H1 (cell line): ENCODE measurements around the gene GCC1. TPM values are rescaled to one million over a fixed set of nuclear protein-coding genes. Genes with fewer than 3 reads are reported as not detected.

ENCODE experiments used
- CTCF ChIA-PET: fragments of 300-600 bp; sonication (Branson Sonifier 250); formaldehyde crosslinking; loops from one replicate; lab custom pipeline; 2021; ENCODE audit not compliant: partially characterized antibody; lab: Charles Lee
- POLR2A ChIA-PET: fragments of 300-600 bp; sonication (Branson Sonifier 250); formaldehyde crosslinking; loops from one replicate; lab custom pipeline; 2021; ENCODE audit warnings: inconsistent platforms; ENCODE audit not compliant: partially characterized antibody; lab: Charles Lee
- DNase-seq, 2 experiments: peaks; one replicate each; pipeline versions ENCODE4 v3.0.0 to v3.0.0-alpha.2; 2010 to 2022; ENCODE audit warnings: low spot score in 2 of 2, low read depth in 1 of 2, mixed read lengths in 1 of 2
- FAIRE-seq: peaks from 2 replicates; lab custom pipeline; 2011; peaks lifted over from hg19 to GRCh38; lab: Jason Lieb, UNC
- H2AFZ ChIP-seq: 2 replicates; pipeline ENCODE4 v1.8.1; 2012; ENCODE audit warnings: low read length, inconsistent platforms
- H2AK5ac ChIP-seq: 2 replicates; pipeline ENCODE4 v1.6.1; 2013; ENCODE audit warnings: low read depth, low read length
- H2BK120ac ChIP-seq: replicated peaks from 2 replicates; pipeline ENCODE3; 2013; ENCODE audit warnings: low read depth, low read length, inconsistent platforms
- H2BK12ac ChIP-seq: 2 replicates; pipeline ENCODE4 v1.6.1; 2013; ENCODE audit warnings: low read depth, low read length
- H2BK15ac ChIP-seq: 2 replicates; pipeline ENCODE4 v1.6.1; 2013; ENCODE audit warnings: low read length
- H2BK20ac ChIP-seq: 2 replicates; pipeline ENCODE4 v1.6.1; 2013; ENCODE audit warnings: low read length
- H2BK5ac ChIP-seq: 2 replicates; pipeline ENCODE4 v1.6.1; 2013; ENCODE audit warnings: low read depth, low read length
- H3K14ac ChIP-seq: 2 replicates; pipeline ENCODE4 v1.6.1; 2013; ENCODE audit warnings: inconsistent platforms; ENCODE audit not compliant: insufficient read length
- H3K18ac ChIP-seq: 2 replicates; pipeline ENCODE4 v1.6.1; 2013; ENCODE audit warnings: low read length; ENCODE audit errors: extremely low read depth
- H3K23ac ChIP-seq: 2 replicates; pipeline ENCODE4 v1.6.1; 2013; ENCODE audit warnings: inconsistent platforms; ENCODE audit not compliant: insufficient read length
- H3K23me2 ChIP-seq: 2 replicates; pipeline ENCODE4 v1.6.1; 2013; ENCODE audit warnings: low read depth, low read length
- H3K27ac ChIP-seq: 2 replicates; pipeline ENCODE4 v1.6.1; 2011; ENCODE audit warnings: low read depth, low read length, inconsistent platforms
- H3K27me3 ChIP-seq, 4 experiments: replicated peaks in 1 of 4; 1 replicate in 1 of 4; 2 replicates in 3 of 4; pipeline versions ENCODE4 v1.6.1 to v1.8.1; 2011 to 2013; ENCODE audit warnings: low read length in 3 of 4, mild to moderate bottlenecking in 3 of 4, inconsistent platforms in 2 of 4, mixed read lengths in 2 of 4, moderate library complexity in 1 of 4; ENCODE audit not compliant: control insufficient read depth in 3 of 4, insufficient read depth in 3 of 4; ENCODE audit errors: extremely low read depth in 1 of 4
- H3K36me3 ChIP-seq, 4 experiments: 2 replicates each; pipeline versions ENCODE4 v1.6.1 to v1.8.1; 2011 to 2013; ENCODE audit warnings: mild to moderate bottlenecking in 4 of 4, low read length in 3 of 4, moderate library complexity in 2 of 4, control low read depth in 1 of 4, inconsistent platforms in 1 of 4; ENCODE audit not compliant: insufficient read depth in 4 of 4, control insufficient read depth in 2 of 4
- H3K4ac ChIP-seq: replicated peaks from 2 replicates; pipeline ENCODE3; 2013; ENCODE audit warnings: low read length, low read depth, mixed read lengths, inconsistent platforms; ENCODE audit not compliant: insufficient read length
- H3K4me1 ChIP-seq, 4 experiments: replicated peaks in 1 of 4; 1 replicate in 1 of 4; 2 replicates in 3 of 4; pipeline versions ENCODE4 v1.6.1 to v1.8.1; 2011 to 2013; ENCODE audit warnings: low read length in 3 of 4, inconsistent platforms in 2 of 4, mixed read lengths in 1 of 4; ENCODE audit not compliant: insufficient read depth in 4 of 4, control insufficient read depth in 3 of 4
- H3K4me2 ChIP-seq, 2 experiments: 2 replicates each; pipeline versions ENCODE4 v1.6.1 to v1.8.1; 2011 to 2013; ENCODE audit warnings: low read depth in 2 of 2, low read length in 2 of 2, control low read depth in 1 of 2, inconsistent platforms in 1 of 2, mild to moderate bottlenecking in 1 of 2; ENCODE audit not compliant: insufficient read depth in 1 of 2
- H3K4me3 ChIP-seq, 4 experiments: fragments of 200-600, 300-600 bp in 1 of 4; sonication (generic), shearing (Covaris generic), sonication (Bioruptor Twin) in 1 of 4; 2 replicates each; pipeline versions ENCODE4 v1.5.1 to v1.8.1; 2011 to 2016; ENCODE audit warnings: low read length in 4 of 4, low read depth in 3 of 4, control low read depth in 2 of 4, inconsistent platforms in 2 of 4, mild to moderate bottlenecking in 2 of 4, mixed read lengths in 1 of 4, moderate library complexity in 1 of 4; ENCODE audit not compliant: insufficient read depth in 2 of 4; ENCODE audit errors: extremely low read depth in 1 of 4
- H3K56ac ChIP-seq: replicated peaks from 2 replicates; pipeline ENCODE3; 2013; ENCODE audit warnings: low read depth, mild to moderate bottlenecking, mixed read lengths, low read length, inconsistent platforms; ENCODE audit not compliant: insufficient read length
- H3K79me1 ChIP-seq: 2 replicates; pipeline ENCODE4 v1.6.1; 2013; ENCODE audit warnings: low read depth, low read length, control low read depth
- H3K79me2 ChIP-seq, 2 experiments: 2 replicates each; pipeline versions ENCODE4 v1.6.1 to v1.8.1; 2012 to 2013; ENCODE audit warnings: low read length in 2 of 2, mild to moderate bottlenecking in 2 of 2, inconsistent platforms in 1 of 2; ENCODE audit not compliant: insufficient read depth in 2 of 2, control insufficient read depth in 1 of 2
- H3K9ac ChIP-seq, 4 experiments: replicated peaks in 1 of 4; 1 replicate in 1 of 4; 2 replicates in 3 of 4; pipeline versions ENCODE4 v1.6.1 to v1.8.1; 2011 to 2013; ENCODE audit warnings: low read depth in 3 of 4, low read length in 3 of 4, control low read depth in 2 of 4, mild to moderate bottlenecking in 2 of 4, moderate library complexity in 2 of 4, inconsistent platforms in 1 of 4; ENCODE audit errors: extremely low read depth in 1 of 4
- H3K9me3 ChIP-seq, 2 experiments: 2 replicates each; pipeline versions ENCODE4 v1.6.1 to v1.8.1; 2012 to 2013; ENCODE audit warnings: mild to moderate bottlenecking in 2 of 2, moderate library complexity in 2 of 2, control low read depth in 1 of 2, inconsistent platforms in 1 of 2, low read depth in 1 of 2, low read length in 1 of 2, mixed read lengths in 1 of 2; ENCODE audit not compliant: insufficient read depth in 2 of 2
- H4K20me1 ChIP-seq, 2 experiments: replicated peaks in 1 of 2; 2 replicates each; pipeline versions ENCODE3 to v1.8.1; 2011 to 2013; ENCODE audit warnings: inconsistent platforms in 2 of 2, low read length in 2 of 2, mild to moderate bottlenecking in 1 of 2; ENCODE audit not compliant: insufficient read depth in 2 of 2, control insufficient read depth in 1 of 2
- H4K5ac ChIP-seq: 2 replicates; pipeline ENCODE4 v1.6.1; 2013; ENCODE audit warnings: low read length, low read depth, mixed read lengths, inconsistent platforms; ENCODE audit not compliant: insufficient read length
- H4K8ac ChIP-seq: 2 replicates; pipeline ENCODE4 v1.8.0; 2013; ENCODE audit warnings: mild to moderate bottlenecking, moderate library complexity, low read length, inconsistent platforms; ENCODE audit not compliant: insufficient read depth; ENCODE audit errors: extremely low read depth
- H4K91ac ChIP-seq: replicated peaks from 2 replicates; pipeline ENCODE3; 2013; ENCODE audit warnings: low read length, mixed read lengths, inconsistent platforms; ENCODE audit not compliant: insufficient read length
- CBX5 ChIP-seq: fragments of 300-800, 300-1000 bp; sonication (generic); IDR thresholded peaks from 2 replicates; pipeline ENCODE4 v1.7.1; 2016; ENCODE audit warnings: antibody characterized with exemption, low read length, low read depth
- CREB1 ChIP-seq: IDR thresholded peaks from 2 replicates; pipeline ENCODE4 v1.6.1; 2012; ENCODE audit warnings: inconsistent platforms
- E2F6 ChIP-seq: IDR thresholded peaks from 2 replicates; pipeline ENCODE4 v1.6.1; 2012; ENCODE audit warnings: inconsistent platforms
- EP300 ChIP-seq, 2 experiments: IDR thresholded peaks; 1 replicate in 1 of 2; 2 replicates in 1 of 2; pipeline ENCODE4 v1.6.1; 2011 to 2012; ENCODE audit warnings: low read depth in 2 of 2, low read length in 2 of 2, mild to moderate bottlenecking in 2 of 2, borderline replicate concordance in 1 of 2, inconsistent platforms in 1 of 2, moderate library complexity in 1 of 2
- FOSL1 ChIP-seq: IDR thresholded peaks from 2 replicates; pipeline ENCODE4 v1.6.1; 2011; ENCODE audit warnings: mild to moderate bottlenecking, low read depth, low read length, moderate library complexity; ENCODE audit not compliant: insufficient read depth
- JUN ChIP-seq: IDR thresholded peaks from 2 replicates; pipeline ENCODE4 v1.6.1; 2011; ENCODE audit warnings: low read depth, mild to moderate bottlenecking, improper control_type of control experiment, low read length
- KDM4A ChIP-seq: IDR thresholded peaks from one replicate; pipeline ENCODE4 v1.7.1; 2012; ENCODE audit warnings: low read depth, mild to moderate bottlenecking, moderate library complexity, low read length, inconsistent platforms; ENCODE audit not compliant: severe bottlenecking
- POLR2AphosphoS5 ChIP-seq: IDR thresholded peaks from 2 replicates; pipeline ENCODE4 v1.6.1; 2011; ENCODE audit warnings: low read depth, low read length
- RBBP5 ChIP-seq: IDR thresholded peaks from 2 replicates; pipeline ENCODE4 v1.7.1; 2012; ENCODE audit warnings: low read depth, mild to moderate bottlenecking, inconsistent platforms, low read length, moderate library complexity, borderline replicate concordance
- RNF2 ChIP-seq: fragments of 200-900, 300-1000 bp; sonication (generic); IDR thresholded peaks from 2 replicates; pipeline ENCODE4 v1.7.1; 2016; ENCODE audit warnings: borderline replicate concordance, low read depth, mild to moderate bottlenecking, antibody characterized with exemption, low read length; ENCODE audit not compliant: poor library complexity, severe bottlenecking; ENCODE audit errors: missing control alignments
- SIRT6 ChIP-seq: IDR thresholded peaks from one replicate; pipeline ENCODE4 v1.7.1; 2012; ENCODE audit warnings: low read length, inconsistent platforms
- SIX5 ChIP-seq: IDR thresholded peaks from 2 replicates; pipeline ENCODE4 v1.6.1; 2011; ENCODE audit warnings: mild to moderate bottlenecking, low read depth, low read length
- YY1 ChIP-seq: IDR thresholded peaks from 2 replicates; pipeline ENCODE4 v1.6.1; 2011; ENCODE audit warnings: low read depth, mild to moderate bottlenecking, low read length
- WGBS, 2 experiments: shearing (Covaris generic) in 1 of 2; methylation state at CpG; one replicate each; pipeline versions ENCODE4 v1.1.6 to v1.1.7; 2013 to 2015; ENCODE audit warnings: low lambda C conversion rate in 2 of 2, mixed read lengths in 2 of 2, inconsistent platforms in 1 of 2, low coverage in 1 of 2, missing lambda C conversion rate in 1 of 2; ENCODE audit not compliant: insufficient replicate concordance in 2 of 2, insufficient coverage in 1 of 2, insufficient read length in 1 of 2; ENCODE audit errors: extremely low coverage in 1 of 2, missing lambda C conversion rate in 1 of 2; 5-methylcytosine and 5-hydroxymethylcytosine counted together
- polyA plus RNA-seq, 7 experiments: library from polyadenylated mRNA; depleted of rRNA in 3 of 7; stranded (reverse) in 5 of 7; unstranded in 2 of 7; fragments of >200 nt in 5 of 7; fragments of 200-250 nt in 2 of 7; gene quantifications; 1 replicate in 5 of 7; 2 replicates in 1 of 7; 4 replicates in 1 of 7; pipeline versions ENCODE4 v1.2.1 to v1.2.3, GENCODE V29; 2011 to 2013; ENCODE audit warnings: missing spikeins in 2 of 7, mixed read lengths in 2 of 7
- total RNA-seq: library from RNA; stranded (reverse); fragmentation: NEBNext Ultra II Directional; extraction: Animal tissue kit (Norgen Biotek cat#: 25700); gene quantifications from 2 replicates; pipeline ENCODE4 v1.2.1, GENCODE V29; 2021

GCC1 gene
- total and polyA plus RNA-seq, 2 of the 8 experiments (the other 6 are each of a cell fraction or from before 2014, with no cell fraction given): 3.3 to 15.0 TPM

GRCh38 chr7:127584648-127585043 lies 750 bp downstream of the GCC1 start:
- Histone ChIP-seq H2AK5ac (no peak overlapping the region), H3K27ac (no peak overlapping the region), H3K18ac (no peak overlapping the region), H3K4me1 (peaks cover 6 to 18% (median 8%) of the 10 kb centered on the region in 4 experiments), H3K14ac (no peak overlapping the region), H2BK20ac (no peak overlapping the region), H4K5ac (no peak overlapping the region), H4K8ac (peak overlapping the region; percentile 18), H2BK5ac (no peak overlapping the region), H3K9ac (peak overlapping the region in 3 of 4 experiments; percentile 72 to 77 (median 77); a peak in 6 of 7 replicates), H3K9me3 (no peaks in the 10 kb centered on the region), H2AFZ (0 out of 2 replicates have a peak overlapping the region, but pooled peaks have one; percentile 4), H3K23me2 (peaks cover 10% of the 10 kb centered on the region), H3K4me2 (peak overlapping the region; percentile 81 to 91), H3K56ac (no peak overlapping the region), H4K91ac (no peak overlapping the region), H2BK120ac (no peak overlapping the region), H3K79me2 (peaks cover 0 to 19% of the 10 kb centered on the region in 2 experiments; a peak in 1 of 4 replicates), H3K79me1 (peaks cover 11% of the 10 kb centered on the region; the same call in 1 of the 2 replicates), H3K4ac (no peak overlapping the region), H2BK15ac (no peak overlapping the region), H2BK12ac (no peak overlapping the region), H3K27me3 (peaks cover 5 to 23% (median 22%) of the 10 kb centered on the region in 4 experiments), H4K20me1 (peaks cover 8 to 18% of the 10 kb centered on the region in 2 experiments), H3K23ac (no peak overlapping the region), H3K4me3 (peak overlapping the region; percentile 80 to 95 (median 90)), H3K36me3 (peaks cover 0 to 18% (median 6%) of the 10 kb centered on the region in 4 experiments; a peak in 4 of 8 replicates)
- FAIRE-seq (no peak), DNase-seq (no peak)
- POLR2A ChIA-PET: interaction anchor here (0.9 to 1.6 kb wide), 3 partner anchors 47 to 68 kb away, joined by 3 to 5 read pairs (median 4); no protein-coding TSS in a partner anchor
- CTCF ChIA-PET: interaction anchor here (0.8 to 2.6 kb wide), 7 partner anchors 8 to 137 kb away, joined by 3 to 16 read pairs (median 5); no protein-coding TSS in a partner anchor
- 56% methylated on average over 9 of the region's 12 CpGs; no CpG with 5 or more reads in 1 of the 2 experiments for WGBS, 2 experiments
- TF ChIP-seq JUN (no peak), CBX5 (no peak), YY1 (no peak), POLR2AphosphoS5 (no peak), KDM4A (no peak), E2F6 (no peak), RBBP5 (no peak), RNF2 (no peak), FOSL1 (no peak), EP300 (IDR thresholded peaks at IDR 0.05; ENCODE audit: borderline replicate concordance in 1 of 2, low read depth in 2 of 2, low read length in 2 of 2) (no peak), SIX5 (no peak), CREB1 (no peak), SIRT6 (no peak)
